ENCODE results near the gene IQSEC3. TPM values are rescaled to one million over a fixed set of nuclear protein-coding genes. Genes with fewer than 3 reads are reported as not detected.

IQSEC3 gene
- total and polyA plus RNA-seq, 10 of the 15 experiments (the other 5 are each of a cell fraction or from before 2014, with no cell fraction given) = not detected

GRCh38 chr12:105696-106095 is 39.1 kb downstream of the IQSEC3 start:
- ATAC-seq (no peak), FAIRE-seq (peak; percentile 59), DNase-seq (ENCODE audit: low read depth, low spot score) (no peak)
- Histone ChIP-seq H3K79me2 (ENCODE audit: control insufficient read depth, insufficient read depth, low read length) (no peaks in the 10 kb centered on the region), H3K4me3 (no peak overlapping the region), H3K9me3 (replicated peaks; ENCODE audit: control insufficient read depth, insufficient read depth, low read length) (no peaks in the 10 kb centered on the region; the same call in 2 of the 3 replicates), H3K4me1 (ENCODE audit: control insufficient read depth, insufficient read depth, low read length) (peaks cover 10% of the 10 kb centered on the region), H4K20me1 (ENCODE audit: control insufficient read depth, insufficient read depth) (no peaks in the 10 kb centered on the region), H2AFZ (ENCODE audit: control insufficient read depth, low read depth, low read length) (no peak overlapping the region), H3K4me2 (ENCODE audit: control insufficient read depth, insufficient read depth) (peak overlapping the region; percentile 4; the same call in 1 of the 2 replicates), H3K36me3 (ENCODE audit: control insufficient read depth in 2 of 2, insufficient read depth in 2 of 2, low read length in 1 of 2) (no peaks in the 10 kb centered on the region), H3K9ac (ENCODE audit: control insufficient read depth, insufficient read depth, low read length) (no peak overlapping the region), H3K27ac (ENCODE audit: control insufficient read depth, insufficient read depth) (no peak overlapping the region), H3K27me3 (replicated peaks in 1 of 2; ENCODE audit: control insufficient read depth in 2 of 2, insufficient read depth in 2 of 2, low read length in 1 of 2) (no peaks in the 10 kb centered on the region)
- CTCF ChIA-PET = interaction anchor here (1.0 to 1.4 kb wide), 2 partner anchors 12 to 84 kb away, joined by 3 to 5 read pairs; no protein-coding TSS in a partner anchor
- in situ Hi-C loops (cut with MboI) (no loop called here), intact Hi-C loops (cut with micrococcal nuclease; ENCODE audit: unreplicated experiment) (no loop called here)
- BruUV-seq (replicated peaks) = no TSS peak
- RAD21 ChIA-PET (ENCODE audit: unreplicated experiment) = no interaction called here
- POLR2A ChIA-PET = no interaction called here
- 42% methylated on average over 4 of the region's 4 CpGs for WGBS (ENCODE audit: insufficient coverage, insufficient replicate concordance, low lambda C conversion rate, missing lambda C conversion rate)
- SMC1A ChIA-PET (ENCODE audit: uncharacterized antibody, unreplicated experiment) = interaction anchor here (1.3 kb wide), 2 partner anchors 8 to 47 kb away, joined by 3 to 4 read pairs; no protein-coding TSS in a partner anchor
- no peak for TF ChIP-seq SREBF1 (IDR thresholded peaks at IDR 0.05; ENCODE audit: low read length)
- TF ChIP-seq EED (IDR thresholded peaks at IDR 0.05; ENCODE audit: low read depth) = no peak
- TF ChIP-seq POLR2AphosphoS2 (IDR thresholded peaks at IDR 0.05; ENCODE audit: low read depth, low read length) = no peak
- TF ChIP-seq RAD51 (IDR thresholded peaks at IDR 0.05) = no peak
- no peak for TF ChIP-seq GATAD2B (conservative IDR thresholded peaks at IDR 0.05; ENCODE audit: low read depth)
- TF ChIP-seq CUX1 (IDR thresholded peaks at IDR 0.05; ENCODE audit: insufficient replicate concordance, low read depth, low read length) = no peak
- TF ChIP-seq SUPT20H (IDR thresholded peaks at IDR 0.05; ENCODE audit: borderline replicate concordance, control insufficient read depth, low read depth, low read length) = no peak
- TF ChIP-seq GABPA (IDR thresholded peaks at IDR 0.05; ENCODE audit: low read depth) = no peak
- TF ChIP-seq IRF3 (IDR thresholded peaks at IDR 0.05) = no peak
- no peak for TF ChIP-seq ZBTB11 (CRISPR knock-in tag; IDR thresholded peaks at IDR 0.05)
- no peak for TF ChIP-seq CBX5 (IDR thresholded peaks at IDR 0.05; ENCODE audit: low read depth)
- no peak for TF ChIP-seq RB1 (IDR thresholded peaks at IDR 0.05; ENCODE audit: borderline replicate concordance)
- TF ChIP-seq TBL1XR1 (IDR thresholded peaks at IDR 0.05; ENCODE audit: low read depth, low read length) = no peak
- no peak for TF ChIP-seq RELA (IDR thresholded peaks at IDR 0.05; ENCODE audit: borderline replicate concordance, partially characterized antibody)
- no peak for TF ChIP-seq EGR1 (IDR thresholded peaks at IDR 0.05; ENCODE audit: borderline replicate concordance in 1 of 2, low read depth in 2 of 2, low read length in 2 of 2)
- no peak for TF ChIP-seq POU2F2 (IDR thresholded peaks at IDR 0.05; ENCODE audit: borderline replicate concordance, low read depth, low read length)
